ENCODE measurements around the gene ARSG. TPM values are rescaled to one million over a fixed set of nuclear protein-coding genes. Genes with fewer than 3 reads are reported as not detected.

Gene ARSG
- total and polyA plus RNA-seq, 10 of the 15 experiments (the other 5 are each of a cell fraction or from before 2014, with no cell fraction given): 2.9 to 13.5 (median 7.6) TPM

DNA sequence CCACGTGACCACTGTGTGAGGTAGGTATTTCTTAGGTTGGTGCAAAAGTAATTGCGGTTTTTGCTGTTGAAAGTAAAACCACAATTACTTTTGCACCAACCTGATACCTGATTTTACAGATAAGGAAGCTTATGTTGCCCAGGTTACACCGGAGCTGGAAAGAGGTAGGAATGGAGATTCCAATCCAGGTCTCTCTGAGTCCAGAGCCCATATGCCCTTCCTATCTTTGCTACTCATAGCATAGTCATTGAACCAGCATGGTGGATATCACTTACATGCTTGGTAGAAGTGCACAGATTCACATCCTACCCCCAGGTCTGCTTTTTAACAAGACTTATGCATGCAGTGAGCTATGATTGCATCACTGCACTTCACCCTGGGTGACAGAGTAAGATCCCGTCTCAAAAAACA, 61.8 kb downstream of the ARSG start:
- 50% methylated on average over 4 of the region's 4 CpGs for WGBS (ENCODE audit: insufficient coverage, insufficient replicate concordance, low lambda C conversion rate, missing lambda C conversion rate)
- no peak for ATAC-seq

More for the DNA sequence above, 61.8 kb downstream of the ARSG start:
- Histone ChIP-seq H3K4me1 (ENCODE audit: control insufficient read depth, insufficient read depth, low read length) (peaks cover 16% of the 10 kb centered on the region), H3K36me3 (ENCODE audit: control insufficient read depth in 2 of 2, insufficient read depth in 2 of 2, low read length in 1 of 2) (no peaks in the 10 kb centered on the region; a peak in 1 of 4 replicates), H4K20me1 (ENCODE audit: control insufficient read depth, insufficient read depth) (no peaks in the 10 kb centered on the region), H3K4me3 (no peak overlapping the region), H3K27me3 (replicated peaks in 1 of 2; ENCODE audit: control insufficient read depth in 2 of 2, insufficient read depth in 2 of 2, low read length in 1 of 2) (no peaks in the 10 kb centered on the region), H2AFZ (ENCODE audit: control insufficient read depth, low read depth, low read length) (no peak overlapping the region), H3K4me2 (ENCODE audit: control insufficient read depth, insufficient read depth) (no peak overlapping the region), H3K9me3 (replicated peaks; ENCODE audit: control insufficient read depth, insufficient read depth, low read length) (no peaks in the 10 kb centered on the region), H3K27ac (ENCODE audit: control insufficient read depth, insufficient read depth) (no peak overlapping the region), H3K79me2 (ENCODE audit: control insufficient read depth, insufficient read depth, low read length) (no peaks in the 10 kb centered on the region), H3K9ac (ENCODE audit: control insufficient read depth, insufficient read depth, low read length) (no peak overlapping the region)
- SMC1A ChIA-PET (ENCODE audit: uncharacterized antibody, unreplicated experiment): interaction anchor here (0.6 kb wide), 1 partner anchor 31 kb away, joined by 3 read pairs; no protein-coding TSS in a partner anchor
- POLR2A ChIA-PET: no interaction called here
- TF ChIP-seq ASH2L (IDR thresholded peaks at IDR 0.05; ENCODE audit: borderline replicate concordance, low read depth): no peak
- TF ChIP-seq RAD21 (IDR thresholded peaks at IDR 0.05; ENCODE audit: insufficient read depth, low read depth, low read length): no peak
- no peak for TF ChIP-seq ZBED1 (IDR thresholded peaks at IDR 0.05; ENCODE audit: borderline replicate concordance)
- no peak for TF ChIP-seq IRF5 (IDR thresholded peaks at IDR 0.05; ENCODE audit: borderline replicate concordance)
- TF ChIP-seq BHLHE40 (IDR thresholded peaks at IDR 0.05; ENCODE audit: borderline replicate concordance in 1 of 2, low read depth in 2 of 2, low read length in 1 of 2): no peak
- no peak for TF ChIP-seq CBX5 (IDR thresholded peaks at IDR 0.05; ENCODE audit: low read depth)
- TF ChIP-seq, protein P1, sequence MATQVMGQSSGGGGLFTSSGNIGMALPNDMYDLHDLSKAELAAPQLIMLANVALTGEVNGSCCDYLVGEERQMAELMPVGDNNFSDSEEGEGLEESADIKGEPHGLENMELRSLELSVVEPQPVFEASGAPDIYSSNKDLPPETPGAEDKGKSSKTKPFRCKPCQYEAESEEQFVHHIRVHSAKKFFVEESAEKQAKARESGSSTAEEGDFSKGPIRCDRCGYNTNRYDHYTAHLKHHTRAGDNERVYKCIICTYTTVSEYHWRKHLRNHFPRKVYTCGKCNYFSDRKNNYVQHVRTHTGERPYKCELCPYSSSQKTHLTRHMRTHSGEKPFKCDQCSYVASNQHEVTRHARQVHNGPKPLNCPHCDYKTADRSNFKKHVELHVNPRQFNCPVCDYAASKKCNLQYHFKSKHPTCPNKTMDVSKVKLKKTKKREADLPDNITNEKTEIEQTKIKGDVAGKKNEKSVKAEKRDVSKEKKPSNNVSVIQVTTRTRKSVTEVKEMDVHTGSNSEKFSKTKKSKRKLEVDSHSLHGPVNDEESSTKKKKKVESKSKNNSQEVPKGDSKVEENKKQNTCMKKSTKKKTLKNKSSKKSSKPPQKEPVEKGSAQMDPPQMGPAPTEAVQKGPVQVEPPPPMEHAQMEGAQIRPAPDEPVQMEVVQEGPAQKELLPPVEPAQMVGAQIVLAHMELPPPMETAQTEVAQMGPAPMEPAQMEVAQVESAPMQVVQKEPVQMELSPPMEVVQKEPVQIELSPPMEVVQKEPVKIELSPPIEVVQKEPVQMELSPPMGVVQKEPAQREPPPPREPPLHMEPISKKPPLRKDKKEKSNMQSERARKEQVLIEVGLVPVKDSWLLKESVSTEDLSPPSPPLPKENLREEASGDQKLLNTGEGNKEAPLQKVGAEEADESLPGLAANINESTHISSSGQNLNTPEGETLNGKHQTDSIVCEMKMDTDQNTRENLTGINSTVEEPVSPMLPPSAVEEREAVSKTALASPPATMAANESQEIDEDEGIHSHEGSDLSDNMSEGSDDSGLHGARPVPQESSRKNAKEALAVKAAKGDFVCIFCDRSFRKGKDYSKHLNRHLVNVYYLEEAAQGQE (IDR thresholded peaks at IDR 0.05; ENCODE audit: low read depth, low read length): no peak
- no peak for TF ChIP-seq ZNF274 (IDR thresholded peaks at IDR 0.05; ENCODE audit: insufficient read depth, insufficient read length)
- no peak for TF ChIP-seq SUZ12 (IDR thresholded peaks at IDR 0.05; ENCODE audit: unreplicated experiment)
- no peak for TF ChIP-seq KAT2A (conservative IDR thresholded peaks at IDR 0.05; ENCODE audit: control insufficient read depth, low read depth, low read length)
- TF ChIP-seq E2F8 (IDR thresholded peaks at IDR 0.05; ENCODE audit: low read depth, partially characterized antibody): no peak
- no peak for TF ChIP-seq MEF2B (IDR thresholded peaks at IDR 0.05; ENCODE audit: partially characterized antibody, poor library complexity, severe bottlenecking)
- TF ChIP-seq NFIC (IDR thresholded peaks at IDR 0.05; ENCODE audit: low read depth, low read length): no peak
- TF ChIP-seq CHD2 (IDR thresholded peaks at IDR 0.05; ENCODE audit: borderline replicate concordance, low read depth, low read length): no peak
- TF ChIP-seq E2F4 (IDR thresholded peaks at IDR 0.05; ENCODE audit: low read depth, low read length): no peak
- TF ChIP-seq NR2F1 (conservative IDR thresholded peaks at IDR 0.05): no peak
- in situ Hi-C loops (cut with MboI) (no loop called here), intact Hi-C loops (cut with micrococcal nuclease; ENCODE audit: unreplicated experiment) (no loop called here)
- CTCF ChIA-PET: interaction anchor here (0.6 kb wide), 1 partner anchor 44 kb away, joined by 3 read pairs; no protein-coding TSS in a partner anchor
- no peak for DNase-seq (ENCODE audit: low read depth, low spot score)
- no peak for FAIRE-seq
- no TSS peak for BruUV-seq (replicated peaks)
- RAD21 ChIA-PET (ENCODE audit: unreplicated experiment): no interaction called here
